GM21381 (cell line): ENCODE results near the gene SLC35F4.

Experiments used
- ATAC-seq: cut with Tn5 transposase; IDR thresholded peaks from one replicate; pipeline ENCODE4 v1.9.1; 2021; ENCODE audit warnings: mild to moderate bottlenecking, moderate library complexity; ENCODE audit not compliant: unreplicated experiment

The SLC35F4 gene

DNA sequence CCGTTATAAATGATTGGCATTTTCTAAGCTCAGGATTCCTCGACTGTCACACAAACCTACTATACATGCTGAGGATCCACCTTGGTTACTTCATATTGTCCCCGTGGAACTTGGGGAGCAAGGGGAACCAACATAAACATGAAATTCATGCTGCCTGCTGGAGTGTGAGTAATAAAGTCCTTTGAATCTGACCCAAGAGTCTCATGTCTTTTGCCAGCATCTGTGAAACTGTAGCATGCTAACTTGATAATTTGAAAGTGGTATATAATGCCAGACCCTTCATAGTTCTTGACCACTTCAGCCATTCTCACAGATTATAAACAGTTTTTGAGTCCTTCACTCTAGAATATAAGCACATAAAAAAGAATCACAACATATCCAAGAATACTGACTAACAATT lies 17.1 kb downstream of the SLC35F4 start:
- no peak for ATAC-seq

DNA sequence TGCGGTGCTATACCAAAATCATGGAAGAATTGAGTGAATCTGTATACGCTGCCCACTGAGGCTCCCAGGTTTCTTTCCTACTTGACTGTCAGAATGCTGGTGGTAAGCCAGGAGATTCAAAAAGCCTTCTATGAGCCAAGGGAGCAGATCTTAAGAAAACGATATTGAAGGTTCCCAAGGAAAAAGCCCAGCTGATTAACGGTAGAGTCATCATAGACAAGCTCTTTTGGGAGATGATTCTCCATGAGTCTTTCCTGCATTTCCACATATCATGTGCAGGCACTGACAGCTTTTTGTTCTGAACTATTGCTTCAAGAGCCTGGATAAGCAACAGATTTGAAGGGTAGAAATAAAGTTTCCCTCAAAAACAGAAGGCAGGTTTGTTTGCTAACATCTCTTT lies 17.5 kb downstream of the SLC35F4 start:
- ATAC-seq = no peak

DNA sequence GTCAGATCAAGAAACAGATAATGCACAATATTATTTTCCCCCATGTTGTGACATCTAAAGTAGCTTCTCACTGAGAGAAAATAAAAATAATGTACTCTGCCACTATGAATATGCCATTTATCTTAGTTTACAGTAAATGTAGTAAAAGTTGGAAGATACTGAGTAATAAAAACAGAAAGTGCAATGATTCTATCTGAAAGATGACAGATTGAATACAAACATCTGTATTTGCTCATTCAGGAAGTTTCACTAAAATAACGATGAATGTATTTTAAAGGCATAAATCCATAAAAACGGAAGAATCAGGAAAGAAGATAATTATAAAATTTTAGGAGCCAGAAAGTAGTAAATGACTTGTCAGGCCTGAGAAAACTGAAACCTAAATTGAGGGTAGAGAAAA lies 18.2 kb downstream of the SLC35F4 start:
- ATAC-seq = no peak

DNA sequence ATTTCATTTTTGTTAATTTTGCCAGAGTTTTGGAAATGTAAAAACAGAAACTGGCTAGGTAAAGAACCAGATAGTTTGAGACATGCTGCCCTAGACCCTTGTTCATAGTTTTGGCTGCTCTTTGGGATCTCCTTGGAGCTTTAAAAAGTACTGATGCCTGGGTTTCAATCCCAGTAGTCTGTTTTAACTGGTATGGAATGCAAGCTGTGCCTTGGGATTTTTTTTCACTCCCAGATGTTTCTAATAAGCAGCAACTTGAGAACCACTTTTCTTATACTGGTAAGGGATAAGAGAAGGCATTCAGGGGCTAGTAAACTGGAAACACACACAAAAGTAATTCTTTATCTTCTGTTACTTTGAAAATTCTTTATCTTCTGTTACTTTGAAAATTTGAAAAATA lies 18.8 kb downstream of the SLC35F4 start:
- no peak for ATAC-seq

DNA sequence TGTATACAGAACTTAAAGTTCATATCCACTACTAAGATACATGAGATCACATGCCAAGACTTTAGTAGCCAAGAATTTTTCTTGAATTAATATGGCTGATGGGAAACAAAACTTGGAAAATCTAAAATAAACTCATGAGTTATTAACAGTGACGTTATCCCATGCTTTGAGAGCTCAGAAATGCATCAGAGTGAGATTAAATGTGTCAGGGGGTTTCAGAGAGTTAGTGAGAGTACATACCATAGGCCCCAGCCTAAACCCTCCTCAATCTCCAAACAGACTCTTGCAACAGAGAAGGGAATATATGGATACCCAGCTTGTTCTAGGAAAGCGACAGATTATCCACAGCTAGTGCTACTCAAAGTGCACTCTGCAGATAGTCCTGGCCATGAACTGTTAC lies 19.3 kb downstream of the SLC35F4 start:
- ATAC-seq = no peak

DNA sequence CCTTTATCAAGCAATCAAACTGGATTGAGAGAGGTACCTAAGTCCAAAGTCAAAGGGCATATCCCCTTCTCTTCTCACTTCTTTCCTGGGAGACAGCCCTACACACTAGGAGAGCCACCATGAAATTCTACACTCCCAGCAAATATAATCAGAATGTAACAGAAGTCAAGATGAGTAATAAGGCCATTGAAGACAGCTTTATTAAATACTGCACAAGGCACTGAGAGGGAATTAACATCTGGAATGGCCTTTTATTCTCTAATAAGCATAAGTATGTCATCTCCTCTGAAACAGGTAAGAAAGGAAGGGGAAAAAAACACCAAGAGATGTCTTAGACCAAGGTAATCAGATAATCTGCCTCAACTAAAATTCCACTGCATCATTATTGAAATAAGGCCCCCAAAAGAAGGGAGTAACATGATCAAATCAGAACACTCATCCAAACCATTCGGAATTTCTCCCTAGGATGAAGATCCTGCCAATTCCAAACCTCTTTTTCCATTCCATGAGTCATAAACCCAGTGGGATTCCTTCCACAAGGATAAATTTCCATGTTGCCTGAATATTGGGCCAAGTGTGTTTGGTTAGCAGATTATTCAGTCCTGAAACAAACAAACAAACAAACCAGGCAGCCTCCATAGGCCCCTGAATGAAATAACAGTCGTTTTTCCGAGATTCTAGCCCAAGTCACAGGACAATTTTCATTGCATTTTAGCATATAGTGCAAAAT lies 19.9 kb downstream of the SLC35F4 start:
- ATAC-seq = no peak

DNA sequence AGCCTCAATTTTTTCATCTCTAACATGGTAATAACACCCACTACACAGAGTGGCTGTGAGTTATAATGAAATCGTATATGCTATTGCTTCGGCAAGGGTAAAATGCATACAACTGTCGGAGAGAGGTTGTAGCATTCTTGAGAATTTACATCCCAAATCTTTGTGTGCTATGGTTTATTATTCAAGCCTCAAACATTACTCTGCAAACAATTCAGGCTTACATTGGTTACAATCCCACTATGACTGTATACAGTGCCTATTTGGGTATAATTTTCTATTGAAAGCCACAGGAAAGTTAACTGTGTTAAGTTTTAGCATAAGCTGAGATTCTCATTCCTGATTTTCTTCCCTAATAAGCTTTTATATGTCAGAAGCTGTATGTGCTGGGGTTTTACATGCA lies 20.6 kb downstream of the SLC35F4 start:
- ATAC-seq = no peak

DNA sequence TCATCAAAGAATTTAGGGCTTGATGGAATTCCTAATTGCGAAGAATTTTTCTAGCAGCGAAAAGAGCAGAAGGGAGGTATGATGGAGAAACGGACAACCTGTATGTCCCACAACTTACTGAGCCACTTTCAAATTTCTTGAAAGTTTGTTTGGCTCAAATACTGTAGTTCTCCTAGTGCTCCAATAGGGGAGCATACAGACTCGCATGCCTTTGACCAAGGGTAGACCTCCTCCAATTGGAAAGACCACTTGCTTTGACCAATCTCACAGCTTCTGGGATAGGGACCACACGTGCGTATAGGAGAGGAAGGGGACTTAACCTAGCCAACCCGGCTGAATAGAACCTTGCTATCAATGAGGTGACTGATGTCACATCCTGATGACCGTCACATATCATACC lies 28.6 kb downstream of the SLC35F4 start:
- no peak for ATAC-seq

DNA sequence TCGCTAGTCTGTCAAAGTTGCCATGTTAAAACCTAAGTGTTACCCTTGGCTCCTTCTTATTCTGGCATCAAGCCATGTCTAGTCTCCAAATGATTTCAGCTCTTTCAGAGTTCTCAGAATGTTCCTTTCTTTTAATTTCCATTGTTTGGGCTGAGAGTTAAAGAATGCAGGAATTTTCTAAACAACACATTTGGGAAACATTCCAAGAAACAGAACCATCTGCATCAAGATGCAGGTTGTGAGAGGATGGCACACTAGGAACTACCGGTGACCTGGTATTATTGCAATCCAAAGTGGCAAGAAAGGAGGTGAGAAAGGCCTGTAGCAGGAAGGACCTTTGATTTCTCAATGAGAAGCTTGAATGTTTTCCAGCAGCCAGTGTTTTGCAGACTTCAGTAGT lies 30.1 kb downstream of the SLC35F4 start:
- no peak for ATAC-seq

DNA sequence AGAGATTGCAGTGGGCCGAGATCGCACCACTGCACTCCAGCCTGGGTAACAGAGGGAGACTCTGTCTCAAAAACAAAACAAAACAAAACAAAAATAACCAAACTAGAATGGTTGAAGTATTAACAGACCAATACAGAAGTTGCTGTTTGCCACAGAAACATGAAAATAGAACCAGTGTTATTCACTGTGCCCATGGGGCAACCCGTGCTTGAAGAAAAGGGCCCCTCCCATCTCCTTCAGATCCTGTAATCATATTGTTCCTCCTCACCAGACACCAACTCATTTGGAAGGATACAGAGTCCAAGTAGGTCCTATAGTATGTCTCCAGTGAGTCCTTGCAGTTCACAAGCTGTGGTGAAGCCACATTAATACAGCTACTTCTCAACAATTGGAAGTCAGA lies 30.9 kb downstream of the SLC35F4 start:
- no peak for ATAC-seq

DNA sequence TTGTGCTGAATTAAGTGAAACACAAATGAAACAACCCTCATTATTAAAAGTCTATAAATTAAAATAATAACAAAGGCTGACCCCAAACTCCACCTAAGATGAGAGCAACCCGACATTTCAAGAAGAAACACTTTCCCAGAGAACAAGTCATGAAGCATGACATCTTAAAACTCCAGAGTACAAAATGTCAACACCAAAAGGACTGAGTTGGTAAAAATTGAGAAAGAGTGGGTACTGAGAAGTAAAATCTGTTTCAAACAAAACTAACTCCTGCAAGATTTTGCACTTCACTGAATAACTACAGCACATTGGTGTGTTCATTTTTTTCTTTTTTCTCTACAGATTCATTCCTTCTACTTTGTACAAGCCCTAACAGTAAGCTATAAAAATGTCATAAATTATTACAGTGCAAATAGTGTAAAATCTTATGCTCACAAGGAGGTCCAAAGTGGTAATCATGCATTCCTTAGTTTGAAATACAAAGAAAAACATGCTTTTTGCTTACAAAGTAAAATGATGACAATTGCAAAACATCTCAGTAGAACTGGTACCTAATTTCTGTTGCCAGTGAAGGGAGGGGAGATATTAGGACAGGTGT lies 31.8 kb downstream of the SLC35F4 start:
- no peak for ATAC-seq

DNA sequence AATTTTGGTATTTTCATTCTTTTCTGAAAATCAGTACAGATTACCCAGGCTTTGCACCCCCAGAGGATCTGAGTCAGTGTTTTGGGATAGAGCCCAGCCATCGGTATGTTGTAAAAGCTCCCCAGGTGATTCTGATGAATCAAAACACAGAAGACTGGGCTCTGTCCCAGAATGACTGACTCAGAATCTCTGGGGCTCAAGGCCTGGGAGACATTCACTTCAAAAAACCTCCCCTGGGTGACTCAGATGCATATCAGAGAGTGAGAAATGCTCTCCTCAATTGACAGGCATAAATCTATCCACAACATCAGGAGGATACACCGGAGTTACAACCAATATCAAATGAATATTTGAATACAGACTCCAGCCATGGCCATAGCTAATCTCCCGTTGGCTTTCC lies 32.6 kb downstream of the SLC35F4 start:
- no peak for ATAC-seq

DNA sequence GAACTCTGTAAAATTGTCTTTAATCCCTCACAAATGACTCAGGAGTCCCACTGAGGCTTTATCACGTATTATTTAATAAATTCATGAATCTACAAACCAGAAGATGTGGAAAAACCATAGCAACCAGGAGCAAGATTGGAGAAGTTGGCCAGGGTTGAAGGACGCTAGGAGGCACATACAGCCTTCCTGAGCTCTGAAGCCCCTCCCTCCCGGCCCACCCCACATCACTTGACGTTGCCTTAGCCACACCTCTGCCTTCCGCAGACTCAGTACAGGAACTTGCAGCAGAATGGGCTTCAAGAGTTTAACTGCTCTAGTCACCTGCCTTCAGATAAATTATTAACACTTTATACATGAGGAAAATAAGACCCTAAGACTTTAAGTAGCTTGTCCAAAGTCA lies 33.9 kb downstream of the SLC35F4 start:
- no peak for ATAC-seq

DNA sequence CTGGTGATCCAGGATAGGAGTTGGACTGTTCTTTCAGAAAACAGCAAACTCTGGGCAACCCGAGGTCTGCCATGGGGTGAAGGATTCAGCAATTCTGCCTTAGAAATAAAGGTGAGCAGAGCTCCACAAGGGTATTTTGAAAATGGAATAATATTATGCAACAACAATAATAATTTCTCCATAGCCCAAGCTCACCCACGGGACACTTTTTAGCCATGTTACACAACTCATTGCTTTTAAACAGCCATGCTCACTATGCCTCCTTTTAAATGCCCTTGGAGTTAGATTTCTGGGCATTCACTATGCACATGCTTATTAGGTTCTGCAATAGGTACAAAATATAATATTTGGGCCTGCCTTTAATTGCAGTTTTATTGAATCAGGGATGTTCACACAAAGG lies 37.2 kb downstream of the SLC35F4 start:
- ATAC-seq = no peak

DNA sequence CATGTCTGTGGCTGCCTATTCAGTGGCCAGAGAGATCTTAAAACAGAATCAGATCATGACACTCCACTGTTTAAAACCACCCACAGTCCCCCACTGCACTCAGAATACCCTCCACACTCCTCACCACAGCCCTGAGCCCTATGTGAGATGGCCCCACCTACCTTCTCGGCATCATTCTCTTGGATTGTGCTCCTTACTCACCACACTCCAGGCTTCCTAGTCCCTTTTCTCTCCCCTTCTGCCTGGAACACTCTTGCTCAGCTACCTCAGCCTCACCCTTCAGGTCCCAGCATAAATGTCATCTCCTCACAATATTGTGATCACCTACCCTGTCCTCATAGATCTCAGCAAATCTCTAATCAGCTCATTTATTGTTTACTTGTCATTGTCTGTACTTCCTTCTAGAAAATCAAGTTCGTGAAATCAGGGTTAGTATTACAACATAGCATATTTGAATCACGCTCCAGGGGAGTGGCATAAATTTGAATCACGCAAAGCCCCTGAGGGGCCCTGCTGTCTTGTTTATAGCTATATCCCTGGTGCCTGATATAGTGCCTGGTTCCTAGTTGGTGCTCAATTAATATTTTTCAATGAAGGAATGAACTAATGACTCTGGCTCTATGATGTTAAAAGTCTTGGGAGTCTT lies 42.8 kb downstream of the SLC35F4 start:
- ATAC-seq = no peak

DNA sequence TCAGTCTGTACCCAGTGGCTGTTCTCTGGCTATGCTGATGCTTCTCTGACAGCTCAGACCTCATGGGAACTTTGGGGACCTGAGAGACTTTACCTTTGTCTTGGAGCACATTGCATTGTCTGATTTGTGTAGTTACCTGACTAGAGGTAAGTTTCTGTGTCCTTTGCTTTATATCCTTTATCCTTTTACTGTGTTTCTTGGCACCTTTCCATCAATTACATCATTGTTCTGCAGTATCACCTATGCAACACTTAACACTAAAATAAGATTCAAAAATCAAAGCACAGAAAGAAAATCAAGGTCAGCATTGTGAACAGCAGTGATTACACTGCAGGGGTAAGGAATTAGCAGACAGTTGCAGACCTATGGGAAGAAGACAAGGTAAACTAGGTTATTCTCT lies 43.8 kb downstream of the SLC35F4 start:
- ATAC-seq = no peak

DNA sequence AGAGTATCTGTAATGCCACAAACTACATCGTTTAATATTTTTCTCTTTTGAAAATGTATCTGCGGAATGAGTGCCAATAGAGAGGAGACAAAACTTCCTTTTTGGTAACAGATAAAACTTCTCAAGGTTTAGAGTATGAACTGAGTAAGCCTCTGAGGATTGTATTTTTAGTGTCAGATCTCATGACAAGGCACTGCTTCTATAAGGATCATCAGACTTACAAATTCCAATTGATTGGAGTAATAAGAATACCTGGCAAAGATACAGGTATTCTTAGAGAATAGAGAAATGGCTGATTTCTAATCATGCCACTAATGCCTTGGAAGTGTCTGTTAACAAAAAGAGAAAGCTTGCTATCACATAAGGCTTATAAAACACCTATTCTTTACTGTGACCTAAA lies 45.3 kb downstream of the SLC35F4 start:
- ATAC-seq = no peak

DNA sequence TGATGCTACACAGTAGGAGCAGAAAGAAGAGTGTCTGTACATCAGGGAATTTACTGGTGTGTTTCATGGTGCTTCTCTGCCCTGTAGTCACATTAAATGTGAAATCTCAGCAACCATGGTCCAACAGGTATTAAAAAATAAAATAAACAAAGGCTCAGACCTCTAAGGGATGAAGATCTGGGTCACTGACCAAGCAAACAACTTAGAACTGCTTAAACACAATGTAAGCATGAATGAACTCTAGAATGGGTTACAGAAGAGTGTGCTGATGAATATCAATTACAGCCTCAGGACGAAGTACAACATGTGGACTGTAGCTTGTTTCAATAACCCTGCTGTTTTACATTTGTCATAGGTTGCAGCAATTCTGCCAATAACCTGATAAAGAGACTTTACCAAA lies 47.4 kb downstream of the SLC35F4 start:
- ATAC-seq = no peak

DNA sequence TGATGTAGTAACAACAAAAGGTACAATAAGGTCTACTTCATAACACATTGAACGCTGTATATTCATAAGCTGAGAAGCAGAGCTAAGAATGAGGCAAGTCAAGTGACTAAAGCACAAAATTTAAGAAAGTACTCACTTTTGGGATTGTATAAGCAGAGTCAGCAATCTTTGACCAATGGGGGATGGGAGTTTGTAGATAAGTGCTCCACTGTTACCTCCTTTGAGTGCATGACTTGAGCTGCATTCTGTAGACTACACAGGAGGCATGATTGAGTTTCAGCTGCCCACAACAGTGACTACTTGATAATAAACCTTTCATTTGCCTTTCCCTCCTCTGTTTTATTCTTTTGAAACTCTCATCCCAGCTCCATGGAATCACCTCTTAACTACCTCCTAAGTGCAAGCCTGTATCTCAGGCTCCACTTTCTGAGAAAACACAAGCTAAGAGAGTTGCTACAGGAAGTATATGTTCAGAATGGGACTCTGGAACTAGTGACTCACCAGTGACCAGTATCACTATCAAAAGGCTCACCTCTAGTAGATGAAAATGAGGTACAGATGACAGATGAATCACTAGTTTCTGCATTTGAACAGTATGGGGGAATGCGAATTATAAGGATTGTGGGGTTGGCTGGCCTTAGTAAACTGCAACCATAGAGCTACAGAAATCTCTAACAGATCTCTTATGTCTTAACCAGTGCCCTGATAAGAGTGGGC lies 49.2 kb downstream of the SLC35F4 start:
- ATAC-seq = no peak

DNA sequence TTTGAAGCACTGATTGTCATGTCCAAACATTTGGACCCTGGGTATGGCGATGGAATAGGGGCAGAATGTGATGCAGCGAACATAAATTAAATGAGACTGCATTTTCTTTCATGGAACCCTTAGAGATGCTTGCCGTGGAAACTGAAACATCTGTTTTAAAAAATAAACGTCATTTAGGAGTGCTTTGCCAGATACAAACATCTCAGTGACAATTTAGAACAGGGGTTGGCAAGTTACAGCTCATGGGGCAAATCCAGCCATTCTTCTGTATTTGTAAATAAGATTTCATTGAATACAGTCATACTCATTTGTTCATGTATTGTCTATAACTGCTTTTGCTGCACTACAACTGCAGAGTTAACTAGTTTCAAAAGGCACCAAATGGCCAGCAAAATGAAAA lies 51.2 kb downstream of the SLC35F4 start:
- no peak for ATAC-seq

DNA sequence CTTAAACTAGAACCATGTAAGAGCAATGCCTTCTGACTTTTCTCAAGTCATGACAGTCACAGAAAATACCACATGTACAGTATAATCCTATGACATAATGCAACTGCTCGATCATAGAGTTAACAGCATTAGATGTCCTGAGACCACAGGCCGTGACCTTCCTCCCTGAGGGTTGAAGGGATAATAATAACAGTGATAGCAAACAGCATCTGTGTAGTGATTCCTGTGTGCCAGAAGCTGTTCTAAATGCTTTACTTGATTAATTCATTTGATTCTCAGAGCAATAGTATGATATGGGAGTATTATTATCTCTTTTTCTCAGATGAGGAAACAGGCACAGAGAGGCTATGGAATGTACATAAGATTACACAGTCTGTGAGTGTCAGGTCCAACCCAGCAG lies 53.2 kb downstream of the SLC35F4 start:
- ATAC-seq = no peak

DNA sequence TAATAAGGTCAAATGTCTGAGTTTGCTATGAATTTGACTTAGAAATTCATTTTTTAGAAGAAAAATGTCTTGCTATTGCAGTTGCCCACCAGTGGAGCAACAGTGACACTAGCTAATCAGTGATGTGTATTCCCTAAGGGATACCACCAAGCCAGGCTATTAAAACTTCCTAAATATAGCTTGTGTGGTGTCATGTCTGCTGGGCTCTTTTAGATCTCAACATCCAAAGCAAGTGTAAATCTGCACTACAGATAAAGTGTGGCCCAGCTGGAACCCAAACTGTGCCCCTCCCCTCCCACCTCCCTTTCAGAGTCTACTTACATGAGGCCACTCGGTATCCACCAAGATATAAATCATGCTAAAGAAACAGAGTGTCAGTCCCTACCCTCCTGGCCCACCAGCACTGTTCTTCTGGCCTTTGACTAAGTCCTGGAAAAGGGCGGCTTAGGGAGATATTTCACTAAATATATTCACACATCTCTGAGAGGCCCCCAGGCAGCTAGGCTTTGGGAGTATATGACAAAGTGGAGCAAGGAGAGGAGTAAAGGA lies 53.8 kb downstream of the SLC35F4 start:
- no peak for ATAC-seq
